ENCODE measurements around the gene GHDC. TPM values are rescaled to one million over a fixed set of nuclear protein-coding genes. Genes with fewer than 3 reads are reported as not detected.

The GHDC gene
- total and polyA plus RNA-seq, 2 of the 8 experiments (the other 6 are each of a cell fraction or from before 2014, with no cell fraction given), result 7.4 to 8.1 TPM

DNA sequence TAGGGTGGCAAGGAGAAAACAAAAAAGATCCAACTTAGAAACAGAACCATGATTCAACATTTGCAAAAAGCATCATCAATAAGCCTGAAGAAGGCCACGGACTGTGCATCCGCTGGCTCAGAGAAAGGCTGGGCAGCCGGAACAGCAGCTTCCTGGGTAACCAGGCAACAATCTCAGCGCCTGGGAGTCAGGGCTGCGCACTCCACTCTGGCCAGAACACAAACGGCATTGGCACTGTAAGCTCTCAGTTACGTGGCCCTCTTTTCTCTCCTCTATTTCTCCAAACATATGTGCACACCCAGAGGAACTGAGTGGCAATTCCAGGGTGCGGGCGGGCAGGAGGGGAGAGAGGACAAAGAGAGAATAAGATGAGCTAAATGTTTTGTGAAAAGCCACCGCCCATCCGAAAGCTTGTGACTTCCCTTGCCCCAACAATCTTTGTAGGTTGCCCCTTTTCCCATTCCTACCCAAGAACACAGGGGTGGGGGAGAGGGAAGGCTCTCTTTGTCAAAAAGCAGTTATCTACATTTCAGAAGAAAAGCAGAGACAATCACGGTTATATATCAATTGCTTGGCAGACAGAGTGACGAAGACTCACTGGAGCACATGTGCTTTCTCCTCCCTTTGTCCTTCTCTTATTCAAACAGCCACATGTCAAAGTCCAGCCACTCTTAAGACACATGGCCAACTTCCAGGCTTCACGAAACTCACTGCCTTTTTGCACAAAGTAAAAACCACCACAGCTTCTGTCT is 6.6 kb upstream of the GHDC start:
- Histone ChIP-seq H2AK5ac (ENCODE audit: low read depth, low read length) (no peak overlapping the region), H3K79me1 (ENCODE audit: low read depth, low read length) (no peaks in the 10 kb centered on the region), H2BK5ac (ENCODE audit: low read depth, low read length) (no peak overlapping the region; the same call in 1 of the 2 replicates), H3K14ac (ENCODE audit: insufficient read length) (no peak overlapping the region), H3K23me2 (ENCODE audit: low read depth, low read length) (no peaks in the 10 kb centered on the region), H4K91ac (replicated peaks; ENCODE audit: insufficient read length, low read length) (no peak overlapping the region), H4K20me1 (replicated peaks in 1 of 2; ENCODE audit: control insufficient read depth in 1 of 2, insufficient read depth in 2 of 2, low read length in 2 of 2) (no peaks in the 10 kb centered on the region), H2AFZ (ENCODE audit: low read length) (no peak overlapping the region), H3K9me3 (ENCODE audit: insufficient read depth in 2 of 2, low read depth in 1 of 2, low read length in 1 of 2) (no peaks in the 10 kb centered on the region), H3K56ac (replicated peaks; ENCODE audit: insufficient read length, low read depth, low read length) (no peak overlapping the region), H2BK120ac (replicated peaks; ENCODE audit: low read depth, low read length) (no peak overlapping the region), H4K8ac (ENCODE audit: extremely low read depth, insufficient read depth, low read length) (no peak overlapping the region), H3K27me3 (replicated peaks in 1 of 4; ENCODE audit: control insufficient read depth in 3 of 4, extremely low read depth in 1 of 4, insufficient read depth in 3 of 4, low read length in 3 of 4) (no peaks in the 10 kb centered on the region), H4K5ac (ENCODE audit: insufficient read length, low read depth, low read length) (no peak overlapping the region), H2BK12ac (ENCODE audit: low read depth, low read length) (no peak overlapping the region), H2BK15ac (ENCODE audit: low read length) (no peak overlapping the region), H3K4ac (replicated peaks; ENCODE audit: insufficient read length, low read depth, low read length) (no peak overlapping the region), H3K4me1 (replicated peaks in 1 of 4; ENCODE audit: control insufficient read depth in 3 of 4, insufficient read depth in 4 of 4, low read length in 3 of 4) (no peaks in the 10 kb centered on the region), H3K27ac (ENCODE audit: low read depth, low read length) (no peak overlapping the region), H3K18ac (ENCODE audit: extremely low read depth, low read length) (no peak overlapping the region), H3K4me2 (ENCODE audit: insufficient read depth in 1 of 2, low read depth in 2 of 2, low read length in 2 of 2) (no peak overlapping the region), H3K36me3 (ENCODE audit: control insufficient read depth in 2 of 4, insufficient read depth in 4 of 4, low read length in 3 of 4) (peaks cover 0 to 9% (median 4%) of the 10 kb centered on the region in 4 experiments; a peak in 5 of 8 replicates), H3K79me2 (ENCODE audit: control insufficient read depth in 1 of 2, insufficient read depth in 2 of 2, low read length in 2 of 2) (no peaks in the 10 kb centered on the region), H2BK20ac (ENCODE audit: low read length) (no peak overlapping the region), H3K23ac (ENCODE audit: insufficient read length) (no peak overlapping the region), H3K9ac (replicated peaks in 1 of 4; ENCODE audit: extremely low read depth in 1 of 4, low read depth in 3 of 4, low read length in 3 of 4) (no peak overlapping the region), H3K4me3 (ENCODE audit: extremely low read depth in 1 of 4, insufficient read depth in 2 of 4, low read depth in 3 of 4, low read length in 4 of 4) (no peak overlapping the region)
- no peak for FAIRE-seq
- no peak for DNase-seq (ENCODE audit: low read depth in 1 of 2, low spot score in 2 of 2)
- WGBS, 2 experiments (ENCODE audit: extremely low coverage in 1 of 2, insufficient coverage in 1 of 2, insufficient read length in 1 of 2, insufficient replicate concordance in 2 of 2, low coverage in 1 of 2, low lambda C conversion rate in 2 of 2, missing lambda C conversion rate in 1 of 2), result 92% methylated on average over 14 of the region's 14 CpGs; no CpG with 5 or more reads in 1 of the 2 experiments
- ChIA-PET CTCF (ENCODE audit: partially characterized antibody) (interaction anchor here (1.1 to 7.4 kb wide), 6 partner anchors 11 to 105 kb away, joined by 3 to 34 read pairs (median 4); no protein-coding TSS in a partner anchor), POLR2A (ENCODE audit: partially characterized antibody) (interaction anchor here (0.6 to 1.4 kb wide), 2 partner anchors 9 to 1759 kb away, joined by 3 read pairs; no protein-coding TSS in a partner anchor)
- TF ChIP-seq NRF1 (IDR thresholded peaks at IDR 0.05; ENCODE audit: low read depth, low read length) (no peak), CTBP2 (IDR thresholded peaks at IDR 0.05; ENCODE audit: borderline replicate concordance, insufficient read depth, insufficient read length, low read length) (no peak), EZH2 (IDR thresholded peaks at IDR 0.05; ENCODE audit: low read depth, low read length, severe bottlenecking) (no peak), SP2 (IDR thresholded peaks at IDR 0.05; ENCODE audit: low read length) (no peak), SIN3A (conservative IDR thresholded peaks at IDR 0.05 in 1 of 2, IDR thresholded peaks at IDR 0.05 in 1 of 2; ENCODE audit: low read depth in 1 of 2, low read length in 2 of 2) (no peak), PHF8 (conservative IDR thresholded peaks at IDR 0.05; ENCODE audit: low read depth, low read length) (no peak), EP300 (IDR thresholded peaks at IDR 0.05; ENCODE audit: borderline replicate concordance in 1 of 2, low read depth in 2 of 2, low read length in 2 of 2) (no peak), JUN (IDR thresholded peaks at IDR 0.05; ENCODE audit: low read depth, low read length) (no peak), ASH2L (IDR thresholded peaks at IDR 0.05; ENCODE audit: low read length) (no peak), CREB1 (IDR thresholded peaks at IDR 0.05) (no peak), RFX5 (IDR thresholded peaks at IDR 0.05; ENCODE audit: borderline replicate concordance, low read depth, low read length) (no peak)
- TF ChIP-seq, protein P1, sequence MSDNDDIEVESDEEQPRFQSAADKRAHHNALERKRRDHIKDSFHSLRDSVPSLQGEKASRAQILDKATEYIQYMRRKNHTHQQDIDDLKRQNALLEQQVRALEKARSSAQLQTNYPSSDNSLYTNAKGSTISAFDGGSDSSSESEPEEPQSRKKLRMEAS (IDR thresholded peaks at IDR 0.05), result no peak
